Cardiac fibroblast (primary cell): ENCODE data around the gene PRRX1.

Experiments
- DNase-seq, 2 donors: peaks; one replicate each; pipeline versions ENCODE4 v3.0.0 to v3.0.0-alpha.2; 2010; ENCODE audit warnings: low read depth in 2 of 2
- H3K4me3 ChIP-seq, 2 donors: replicated peaks in 1 of 2; 1 replicate in 1 of 2; 2 replicates in 1 of 2; pipeline ENCODE4 v1.5.1; 2011; ENCODE audit warnings: low read depth in 2 of 2, low read length in 2 of 2, mild to moderate bottlenecking in 2 of 2, moderate library complexity in 1 of 2
- CTCF ChIP-seq: IDR thresholded peaks from one replicate; pipeline ENCODE4 v1.5.1; 2011; ENCODE audit warnings: low read depth, mild to moderate bottlenecking, low read length, inconsistent platforms

Gene PRRX1

GRCh38 chr1:170664828-170665612 lies 1.1 kb downstream of the PRRX1 start:
- DNase-seq, result peak; percentile 69 to 71
- peak overlapping the region; percentile 85 to 89 for H3K4me3 ChIP-seq
- peak; percentile 38 for TF ChIP-seq CTCF

- H3K4me3 ChIP-seq, result peak overlapping the region; percentile 85 to 89
- no peak for TF ChIP-seq CTCF
- DNase-seq, result peak; percentile 47 to 58
Observed at GRCh38 chr1:170665629-170666028, 1.7 kb downstream of the PRRX1 start.

GRCh38 chr1:170666541-170667254 lies 2.8 kb downstream of the PRRX1 start:
- no peak for TF ChIP-seq CTCF
- H3K4me3 ChIP-seq, result peak overlapping the region; percentile 11 to 18
- DNase-seq, result peak; percentile 29 to 40

- DNase-seq, result peak; percentile 50 to 56
- TF ChIP-seq CTCF, result no peak
- H3K4me3 ChIP-seq, result peak overlapping the region; percentile 17 to 32
Observed at GRCh38 chr1:170668209-170669106, 4.5 kb downstream of the PRRX1 start.

GRCh38 chr1:170669107-170669445 lies 5.1 kb downstream of the PRRX1 start:
- DNase-seq, result no peak
- H3K4me3 ChIP-seq, result peak overlapping the region in 1 of 2 donors; percentile 32
- no peak for TF ChIP-seq CTCF
